Caco-2 (cell line): ENCODE results near the gene SNX5. TPM values are rescaled to one million over a fixed set of nuclear protein-coding genes. Genes with fewer than 3 reads are reported as not detected.

ENCODE experiments used
- BruUV-seq: library from RNA; stranded (reverse); fragments of 400-500 nt; replicated peaks from 2 replicates; lab custom pipeline; 2021; lab: Mats Ljungman, UMichigan
- CTCF ChIA-PET: fragments of 300-600 bp; sonication (Branson Sonifier 250); formaldehyde crosslinking; loops from one replicate; lab custom pipeline; 2022; ENCODE audit warnings: antibody characterized with exemption; lab: Charles Lee
- POLR2A ChIA-PET: fragments of 300-600 bp; sonication (Branson Sonifier 250); formaldehyde crosslinking; loops from one replicate; lab custom pipeline; 2022; ENCODE audit warnings: antibody characterized with exemption; lab: Charles Lee
- DNase-seq, 2 experiments: peaks; one replicate each; pipeline versions ENCODE4 v3.0.0 to v3.0.0-alpha.2; 2020 to 2022
- H3K27me3 ChIP-seq: replicated peaks from 2 replicates; pipeline ENCODE4 v1.6.0; 2011; ENCODE audit warnings: low read length; ENCODE audit not compliant: control insufficient read depth, insufficient read depth
- H3K36me3 ChIP-seq: 2 replicates; pipeline ENCODE4 v1.5.1; 2011; ENCODE audit warnings: low read length; ENCODE audit not compliant: control insufficient read depth, insufficient read depth
- H3K4me1 ChIP-seq: fragments of 250-450 bp; sonication (Bioruptor Pico); 2 replicates; pipeline ENCODE4 v1.5.1; 2020; ENCODE audit warnings: mild to moderate bottlenecking
- H3K4me3 ChIP-seq: 2 replicates; pipeline ENCODE4 v1.5.1; 2011; ENCODE audit warnings: low read depth, mild to moderate bottlenecking, control low read depth, low read length
- H3K9me3 ChIP-seq: fragments of 250-450 bp; sonication (Bioruptor Pico); 2 replicates; pipeline ENCODE4 v1.5.1; 2020; ENCODE audit warnings: mild to moderate bottlenecking, moderate library complexity
- H3K27ac Mint-ChIP-seq: one replicate; pipeline ENCODE4 v1.8.0; 2022; ENCODE audit warnings: mixed read lengths; ENCODE audit not compliant: unreplicated experiment
- H3K27me3 Mint-ChIP-seq: one replicate; pipeline ENCODE4 v1.8.0; 2022; ENCODE audit warnings: mixed read lengths; ENCODE audit not compliant: insufficient read depth, unreplicated experiment
- H3K36me3 Mint-ChIP-seq: one replicate; pipeline ENCODE4 v1.8.0; 2022; ENCODE audit warnings: mild to moderate bottlenecking, mixed read lengths; ENCODE audit not compliant: insufficient read depth, unreplicated experiment
- H3K4me1 Mint-ChIP-seq: one replicate; pipeline ENCODE4 v1.8.0; 2022; ENCODE audit warnings: low read depth, mixed read lengths; ENCODE audit not compliant: unreplicated experiment
- H3K4me3 Mint-ChIP-seq: one replicate; pipeline ENCODE4 v1.8.0; 2022; ENCODE audit warnings: mild to moderate bottlenecking, moderate library complexity, mixed read lengths; ENCODE audit not compliant: unreplicated experiment
- H3K9me3 Mint-ChIP-seq: one replicate; pipeline ENCODE4 v1.8.0; 2022; ENCODE audit warnings: mixed read lengths; ENCODE audit not compliant: unreplicated experiment
- intact Hi-C: fragments of 100-400 bp; cut with micrococcal nuclease; formaldehyde crosslinking; loops from one replicate; pipeline ENCODE4 v1.10.0; 2022; ENCODE audit not compliant: unreplicated experiment
- total RNA-seq: library from RNA; stranded (reverse); gene quantifications from 2 replicates; pipeline ENCODE4 v1.2.3, GENCODE V29; 2022
- TF ChIP-seq, protein P1 (sequence below), 2 experiments: fragments of 200-600 bp in 1 of 2; IDR thresholded peaks; 1 replicate in 1 of 2; 2 replicates in 1 of 2; pipeline versions ENCODE4 v1.5.1 to v1.8.0; 2011 to 2022; ENCODE audit warnings: antibody characterized with exemption in 1 of 2, control low read depth in 1 of 2, inconsistent platforms in 1 of 2, low read depth in 1 of 2, low read length in 1 of 2, mild to moderate bottlenecking in 1 of 2, moderate library complexity in 1 of 2; ENCODE audit not compliant: insufficient read depth in 1 of 2, severe bottlenecking in 1 of 2, unreplicated experiment in 1 of 2

SNX5 gene
- total RNA-seq, 1 experiment from 2014 or later: 299 TPM

GRCh38 chr20:17953935-17954334 lies 14.7 kb downstream of the SNX5 start:
- H3K4me3 Mint-ChIP-seq: no peak overlapping the region
- CTCF ChIA-PET: no interaction called here
- no peaks in the 10 kb centered on the region for H3K27me3 Mint-ChIP-seq
- intact Hi-C loops: no loop called here
- no peak for DNase-seq
- peaks cover 16% of the 10 kb centered on the region for H3K4me1 ChIP-seq
- H3K27ac Mint-ChIP-seq: no peak overlapping the region
- TF ChIP-seq, protein P1, sequence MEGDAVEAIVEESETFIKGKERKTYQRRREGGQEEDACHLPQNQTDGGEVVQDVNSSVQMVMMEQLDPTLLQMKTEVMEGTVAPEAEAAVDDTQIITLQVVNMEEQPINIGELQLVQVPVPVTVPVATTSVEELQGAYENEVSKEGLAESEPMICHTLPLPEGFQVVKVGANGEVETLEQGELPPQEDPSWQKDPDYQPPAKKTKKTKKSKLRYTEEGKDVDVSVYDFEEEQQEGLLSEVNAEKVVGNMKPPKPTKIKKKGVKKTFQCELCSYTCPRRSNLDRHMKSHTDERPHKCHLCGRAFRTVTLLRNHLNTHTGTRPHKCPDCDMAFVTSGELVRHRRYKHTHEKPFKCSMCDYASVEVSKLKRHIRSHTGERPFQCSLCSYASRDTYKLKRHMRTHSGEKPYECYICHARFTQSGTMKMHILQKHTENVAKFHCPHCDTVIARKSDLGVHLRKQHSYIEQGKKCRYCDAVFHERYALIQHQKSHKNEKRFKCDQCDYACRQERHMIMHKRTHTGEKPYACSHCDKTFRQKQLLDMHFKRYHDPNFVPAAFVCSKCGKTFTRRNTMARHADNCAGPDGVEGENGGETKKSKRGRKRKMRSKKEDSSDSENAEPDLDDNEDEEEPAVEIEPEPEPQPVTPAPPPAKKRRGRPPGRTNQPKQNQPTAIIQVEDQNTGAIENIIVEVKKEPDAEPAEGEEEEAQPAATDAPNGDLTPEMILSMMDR (IDR thresholded peaks at IDR 0.05; ENCODE audit: insufficient read depth in 1 of 2, low read depth in 1 of 2, low read length in 1 of 2, severe bottlenecking in 1 of 2, unreplicated experiment in 1 of 2): no peak
- POLR2A ChIA-PET: no interaction called here
- no TSS peak for BruUV-seq
- H3K36me3 ChIP-seq: peaks cover 12% of the 10 kb centered on the region
- peaks cover 26% of the 10 kb centered on the region for H3K4me1 Mint-ChIP-seq
- H3K4me3 ChIP-seq: no peak overlapping the region
- H3K27me3 ChIP-seq: no peaks in the 10 kb centered on the region
- H3K9me3 Mint-ChIP-seq: no peaks in the 10 kb centered on the region
- no peaks in the 10 kb centered on the region for H3K9me3 ChIP-seq
- peaks cover 99% of the 10 kb centered on the region for H3K36me3 Mint-ChIP-seq

- DNase-seq: no peak
- H3K4me1 ChIP-seq: peaks cover 7% of the 10 kb centered on the region
- POLR2A ChIA-PET: no interaction called here
- H3K36me3 ChIP-seq: peaks cover 12% of the 10 kb centered on the region
- no peaks in the 10 kb centered on the region for H3K9me3 Mint-ChIP-seq
- CTCF ChIA-PET: no interaction called here
- H3K36me3 Mint-ChIP-seq: peaks cover 99% of the 10 kb centered on the region
- H3K9me3 ChIP-seq: no peaks in the 10 kb centered on the region
- H3K4me3 Mint-ChIP-seq: no peak overlapping the region
- no peaks in the 10 kb centered on the region for H3K27me3 ChIP-seq
- peaks cover 18% of the 10 kb centered on the region for H3K4me1 Mint-ChIP-seq
- no peaks in the 10 kb centered on the region for H3K27me3 Mint-ChIP-seq
- TF ChIP-seq, protein P1 (IDR thresholded peaks at IDR 0.05; ENCODE audit: insufficient read depth in 1 of 2, low read depth in 1 of 2, low read length in 1 of 2, severe bottlenecking in 1 of 2, unreplicated experiment in 1 of 2): no peak
- BruUV-seq: no TSS peak
- H3K4me3 ChIP-seq: no peak overlapping the region
- H3K27ac Mint-ChIP-seq: peak overlapping the region; percentile 33
- intact Hi-C loops: no loop called here
These were observed 15.6 kb downstream of the SNX5 start for GRCh38 chr20:17952692-17953684.

GRCh38 chr20:17951323-17951722 lies 17.3 kb downstream of the SNX5 start:
- Mint-ChIP-seq H3K27ac (no peak overlapping the region), H3K36me3 (peaks cover 100% of the 10 kb centered on the region), H3K4me1 (peaks cover 13% of the 10 kb centered on the region), H3K4me3 (no peak overlapping the region), H3K27me3 (no peaks in the 10 kb centered on the region), H3K9me3 (no peaks in the 10 kb centered on the region)
- peaks cover 11% of the 10 kb centered on the region for H3K36me3 ChIP-seq
- intact Hi-C loops: no loop called here
- CTCF ChIA-PET: no interaction called here
- H3K4me3 ChIP-seq: no peak overlapping the region
- POLR2A ChIA-PET: no interaction called here
- no peaks in the 10 kb centered on the region for H3K4me1 ChIP-seq
- H3K9me3 ChIP-seq: no peaks in the 10 kb centered on the region
- H3K27me3 ChIP-seq: no peaks in the 10 kb centered on the region
- BruUV-seq: no TSS peak
- TF ChIP-seq, protein P1 (IDR thresholded peaks at IDR 0.05; ENCODE audit: insufficient read depth in 1 of 2, low read depth in 1 of 2, low read length in 1 of 2, severe bottlenecking in 1 of 2, unreplicated experiment in 1 of 2): no peak
- no peak for DNase-seq
